GM19035 (cell line): ENCODE results near the gene BCAR1.
A peak's percentile ranks its signal among the peaks of the same experiment; 100 is the strongest.
"Not testable (repeated sequence)": the region's sequence is repeated elsewhere in the genome, so short reads cannot be mapped to it uniquely, and the experiment has no call there.

ENCODE experiments used
- ATAC-seq: cut with Tn5 transposase; IDR thresholded peaks from one replicate; pipeline ENCODE4 v1.9.1; 2021; ENCODE audit not compliant: unreplicated experiment

BCAR1 gene

GRCh38 chr16:75256696-75257343 is 5.4 kb upstream of the BCAR1 start:
- ATAC-seq, result no peak

GRCh38 chr16:75256059-75256571 is 4.7 kb upstream of the BCAR1 start:
- ATAC-seq, result no peak

GRCh38 chr16:75254359-75254837 is 3.0 kb upstream of the BCAR1 start:
- ATAC-seq, result no peak

- no peak for ATAC-seq
Measured at GRCh38 chr16:75252946-75253911, 1.8 kb upstream of the BCAR1 start.

GRCh38 chr16:75252049-75252864 is 833 bp upstream of the BCAR1 start:
- no peak for ATAC-seq

- peak; percentile 22 for ATAC-seq
Measured at GRCh38 chr16:75250809-75251279, 580 bp downstream of the BCAR1 start.

- ATAC-seq, result no peak
Measured at GRCh38 chr16:75250089-75250808, 1.2 kb downstream of the BCAR1 start.

GRCh38 chr16:75249441-75249840 is 2.0 kb downstream of the BCAR1 start:
- no peak for ATAC-seq

- no peak for ATAC-seq
Measured at GRCh38 chr16:75248536-75249380, 2.7 kb downstream of the BCAR1 start.

- ATAC-seq, result no peak
Measured at GRCh38 chr16:75248142-75248535, 3.3 kb downstream of the BCAR1 start.

- no peak for ATAC-seq
Measured at GRCh38 chr16:75247249-75247648, 4.2 kb downstream of the BCAR1 start.

- ATAC-seq, result no peak
Measured at GRCh38 chr16:75246504-75247205, 4.8 kb downstream of the BCAR1 start.

- no peak for ATAC-seq
Measured at GRCh38 chr16:75244844-75245758, 6.3 kb downstream of the BCAR1 start.

- ATAC-seq, result no peak
Measured at GRCh38 chr16:75244225-75244809, 7.1 kb downstream of the BCAR1 start.

- ATAC-seq, result no peak
Measured at GRCh38 chr16:75243667-75244224, 7.7 kb downstream of the BCAR1 start.

GRCh38 chr16:75242436-75243078 is 8.9 kb downstream of the BCAR1 start:
- ATAC-seq, result not testable (repeated sequence)
